Measurements from ENCODE around the gene DDX25.
A peak's percentile ranks its signal among the peaks of the same experiment; 100 is the strongest.

DDX25 gene

DNA sequence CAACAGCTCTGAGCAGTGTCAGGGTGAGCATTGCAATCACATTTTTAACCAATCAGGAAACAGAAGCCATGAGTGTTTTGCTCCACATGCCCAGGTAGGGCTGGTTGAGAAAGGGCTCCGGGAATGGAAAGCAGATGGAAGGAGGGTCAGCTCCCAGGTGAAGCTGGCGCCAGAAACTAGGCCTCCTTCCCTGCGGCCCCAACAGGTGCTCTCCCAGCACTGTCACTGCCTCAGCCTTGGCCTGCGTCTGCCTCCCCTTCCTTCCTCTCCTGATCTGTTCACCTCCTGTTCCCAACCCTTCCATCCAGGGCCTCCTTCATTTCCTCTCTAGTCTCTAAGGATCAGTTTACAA, 36.9 kb downstream of the DDX25 start:
- no peaks in the 10 kb centered on the region for H3K9me2 ChIP-seq (replicated peaks; ENCODE audit: control insufficient read depth, low read length)
- no peaks in the 10 kb centered on the region; the same call in 1 of the 2 replicates for H3K27me3 ChIP-seq (ENCODE audit: control insufficient read depth, low read length)
- no peaks in the 10 kb centered on the region for H3F3A ChIP-seq (ENCODE audit: control insufficient read depth, insufficient read depth)
- no peak overlapping the region for H3K4me2 ChIP-seq (ENCODE audit: low read length)
- H3K9me3 ChIP-seq (ENCODE audit: control insufficient read depth, insufficient read depth, low read length), result no peaks in the 10 kb centered on the region
- no peaks in the 10 kb centered on the region for H3K79me2 ChIP-seq (ENCODE audit: control insufficient read depth, low read length)
- H4K20me1 ChIP-seq (ENCODE audit: control insufficient read depth, insufficient read depth, low read depth, low read length), result no peaks in the 10 kb centered on the region
- TF ChIP-seq EZH2phosphoT487 (IDR thresholded peaks at IDR 0.05; ENCODE audit: borderline replicate concordance, low read length) (no peak), CTCF (IDR thresholded peaks at IDR 0.05; ENCODE audit: low read depth, low read length, poor library complexity, severe bottlenecking) (no peak)
- no peak overlapping the region for H3K4me3 ChIP-seq (ENCODE audit: low read length)
- no peak overlapping the region for H3K27ac ChIP-seq (ENCODE audit: low read depth, low read length)
- H3K4me1 ChIP-seq (ENCODE audit: control insufficient read depth, low read length), result peaks cover 2% of the 10 kb centered on the region; the same call in 1 of the 2 replicates
- no peaks in the 10 kb centered on the region for H3K36me3 ChIP-seq (ENCODE audit: control insufficient read depth, low read length)

DNA sequence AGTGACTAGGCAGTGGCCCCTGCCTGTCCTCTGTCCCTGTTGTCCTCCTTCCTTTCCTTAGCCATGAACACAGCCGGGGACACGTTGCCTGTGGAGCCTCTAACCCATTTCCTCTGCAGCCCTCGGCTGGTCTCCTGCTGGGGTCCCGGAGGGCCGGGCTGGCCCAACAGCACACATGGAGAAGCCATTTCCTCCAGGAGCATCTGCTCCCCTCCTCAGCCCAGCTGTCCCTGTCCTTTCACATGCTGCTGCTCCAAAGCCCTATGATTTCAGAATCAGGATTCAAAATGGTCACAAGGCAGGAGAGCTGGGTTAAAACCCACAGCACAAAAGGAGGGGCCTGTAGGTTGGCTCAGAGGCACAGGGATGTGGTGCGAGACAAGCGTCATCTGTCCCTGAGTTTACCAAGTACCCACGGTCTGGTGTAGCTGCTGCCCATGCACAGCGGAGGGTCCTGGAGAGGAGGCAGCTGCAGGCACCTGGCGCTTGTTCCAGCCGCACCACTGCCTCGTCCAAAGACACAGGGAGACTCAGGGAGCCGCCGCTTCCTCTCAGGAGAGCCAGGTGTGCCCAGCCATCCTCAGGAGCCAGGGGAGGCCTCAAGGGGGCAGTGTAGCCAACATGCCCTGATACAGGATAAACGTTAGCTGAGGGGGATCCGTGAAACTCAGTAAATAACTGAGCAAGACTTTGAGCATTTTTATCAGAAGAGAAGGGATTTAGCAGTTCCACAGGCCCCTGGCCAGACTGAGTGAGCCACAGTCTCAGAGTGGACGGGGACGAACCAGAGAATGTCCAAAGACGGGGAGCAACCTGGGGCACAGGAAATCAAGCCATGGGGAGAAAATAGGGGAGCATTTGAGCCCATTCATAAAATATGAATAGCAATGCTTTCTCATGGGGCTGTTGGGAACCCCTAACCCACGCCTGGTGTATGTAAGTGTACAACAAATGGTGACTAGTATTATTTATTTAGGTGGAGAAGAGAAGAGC, 37.6 kb downstream of the DDX25 start:
- H3K9me3 ChIP-seq (ENCODE audit: control insufficient read depth, insufficient read depth, low read length), result no peaks in the 10 kb centered on the region
- no peak overlapping the region for H3K4me2 ChIP-seq (ENCODE audit: low read length)

GRCh38 chr11:125942771-125943428, 38.6 kb downstream of the DDX25 start:
- no peaks in the 10 kb centered on the region for H3K79me2 ChIP-seq (ENCODE audit: control insufficient read depth, low read length)
- TF ChIP-seq CTCF (IDR thresholded peaks at IDR 0.05; ENCODE audit: low read depth, low read length, poor library complexity, severe bottlenecking), result no peak
- TF ChIP-seq EZH2phosphoT487 (IDR thresholded peaks at IDR 0.05; ENCODE audit: borderline replicate concordance, low read length), result no peak
- H3K27me3 ChIP-seq (ENCODE audit: control insufficient read depth, low read length), result no peaks in the 10 kb centered on the region; the same call in 1 of the 2 replicates
- no peak overlapping the region for H3K4me3 ChIP-seq (ENCODE audit: low read length)
- no peaks in the 10 kb centered on the region for H3F3A ChIP-seq (ENCODE audit: control insufficient read depth, insufficient read depth)
- H3K36me3 ChIP-seq (ENCODE audit: control insufficient read depth, low read length), result no peaks in the 10 kb centered on the region
- no peak overlapping the region for H3K4me2 ChIP-seq (ENCODE audit: low read length)
- H3K9me3 ChIP-seq (ENCODE audit: control insufficient read depth, insufficient read depth, low read length), result no peaks in the 10 kb centered on the region
- no peaks in the 10 kb centered on the region for H3K9me2 ChIP-seq (replicated peaks; ENCODE audit: control insufficient read depth, low read length)
- H3K4me1 ChIP-seq (ENCODE audit: control insufficient read depth, low read length), result peaks cover 2% of the 10 kb centered on the region; the same call in 1 of the 2 replicates
- H4K20me1 ChIP-seq (ENCODE audit: control insufficient read depth, insufficient read depth, low read depth, low read length), result no peaks in the 10 kb centered on the region
- no peak overlapping the region for H3K27ac ChIP-seq (ENCODE audit: low read depth, low read length)

More for the DNA sequence above, 37.6 kb downstream of the DDX25 start:
- no peaks in the 10 kb centered on the region for H4K20me1 ChIP-seq (ENCODE audit: control insufficient read depth, insufficient read depth, low read depth, low read length)
- peaks cover 2% of the 10 kb centered on the region; the same call in 1 of the 2 replicates for H3K4me1 ChIP-seq (ENCODE audit: control insufficient read depth, low read length)
- no peak overlapping the region for H3K27ac ChIP-seq (ENCODE audit: low read depth, low read length)
- no peaks in the 10 kb centered on the region; the same call in 1 of the 2 replicates for H3K27me3 ChIP-seq (ENCODE audit: control insufficient read depth, low read length)
- no peaks in the 10 kb centered on the region for H3K79me2 ChIP-seq (ENCODE audit: control insufficient read depth, low read length)
- H3K9me2 ChIP-seq (replicated peaks; ENCODE audit: control insufficient read depth, low read length), result no peaks in the 10 kb centered on the region
- no peaks in the 10 kb centered on the region for H3K36me3 ChIP-seq (ENCODE audit: control insufficient read depth, low read length)
- H3F3A ChIP-seq (ENCODE audit: control insufficient read depth, insufficient read depth), result no peaks in the 10 kb centered on the region
- TF ChIP-seq CTCF (IDR thresholded peaks at IDR 0.05; ENCODE audit: low read depth, low read length, poor library complexity, severe bottlenecking) (peak; percentile 83), EZH2phosphoT487 (IDR thresholded peaks at IDR 0.05; ENCODE audit: borderline replicate concordance, low read length) (no peak)
- H3K4me3 ChIP-seq (ENCODE audit: low read length), result no peak overlapping the region
